A549 (cell line): ENCODE results near the gene MAL. TPM values are rescaled to one million over a fixed set of nuclear protein-coding genes. Genes with fewer than 3 reads are reported as not detected.

Experiments
- ATAC-seq, 2 experiments: fragments of 200-7000 bp in 1 of 2; fragments of >200 bp in 1 of 2; cut with Nextera tagmentation in 1 of 2; cut with Tn5 transposase in 1 of 2; 3 replicates each; pipeline versions ENCODE4 v1.8.0 to v1.9.1; 2018 to 2020; ENCODE audit warnings: mild to moderate bottlenecking in 1 of 2, moderate library complexity in 1 of 2
- CTCF ChIA-PET: fragments of 300-600 bp; sonication (Branson Sonifier 250); formaldehyde crosslinking; extraction: SDS; loops from one replicate; lab custom pipeline; 2021; ENCODE audit warnings: antibody characterized with exemption, inconsistent platforms; lab: Yijun Ruan, JAX
- POLR2A ChIA-PET: fragments of 350-600 bp; formaldehyde crosslinking; extraction: SDS; loops from one replicate; lab custom pipeline; 2021; ENCODE audit warnings: antibody characterized with exemption, inconsistent platforms; lab: Yijun Ruan, JAX
- DNase-seq, 2 experiments: peaks; one replicate each; pipeline versions ENCODE4 v3.0.0 to v3.0.0-alpha.2; 2011 to 2016; ENCODE audit warnings: low read depth in 1 of 2, low spot score in 1 of 2
- FAIRE-seq: peaks from 2 replicates; lab custom pipeline; 2011; peaks lifted over from hg19 to GRCh38; lab: Jason Lieb, UNC
- H3K27ac ChIP-seq, 2 experiments: fragments of >200 bp; sonication (Bioruptor Twin); formaldehyde crosslinking; 3 replicates each; pipeline ENCODE4 v1.5.1; 2016 to 2017
- H3K4me1 ChIP-seq: fragments of >200 bp; sonication (Bioruptor Twin); formaldehyde crosslinking; 3 replicates; pipeline ENCODE4 v1.6.1; 2016
- H3K4me2 ChIP-seq: fragments of >200 bp; sonication (Bioruptor Twin); formaldehyde crosslinking; 3 replicates; pipeline ENCODE4 v1.6.1; 2016
- H3K4me3 ChIP-seq: fragments of >200 bp; sonication (Bioruptor Twin); formaldehyde crosslinking; 3 replicates; pipeline ENCODE4 v1.5.1; 2016
- H3K9me3 ChIP-seq: fragments of >200 bp; sonication (Bioruptor Twin); formaldehyde crosslinking; 3 replicates; pipeline ENCODE4 v1.6.1; 2016
- CBX8 ChIP-seq: fragments of 200-600 bp; sonication (generic); IDR thresholded peaks from 2 replicates; pipeline ENCODE4 v1.6.1; 2016
- FOSL2 ChIP-seq, 2 experiments: fragments of 450-650 bp in 1 of 2; fragments of >200 bp in 1 of 2; sonication (Bioruptor Twin) in 1 of 2; formaldehyde crosslinking; IDR thresholded peaks; 2 replicates each; pipeline versions ENCODE4 v1.5.0 to v1.6.1; 2016 to 2020; ENCODE audit warnings: mild to moderate bottlenecking in 1 of 2, moderate library complexity in 1 of 2
- GATA3 ChIP-seq: IDR thresholded peaks from 2 replicates; pipeline ENCODE4 v1.6.1; 2012; ENCODE audit warnings: borderline replicate concordance
- HOXB5 ChIP-seq: fragments of 250-450 bp; sonication (Bioruptor Pico); IDR thresholded peaks from 2 replicates; pipeline ENCODE4 v1.5.0; 2020; ENCODE audit warnings: mild to moderate bottlenecking, moderate library complexity
- JUNB ChIP-seq: fragments of >200 bp; sonication (Bioruptor Twin); formaldehyde crosslinking; IDR thresholded peaks from 2 replicates; pipeline ENCODE4 v1.6.1; 2016
- KDM5A ChIP-seq: fragments of 200-600 bp; sonication (generic); IDR thresholded peaks from 2 replicates; pipeline ENCODE4 v1.6.1; 2016; ENCODE audit warnings: antibody characterized with exemption, mild to moderate bottlenecking
- MAFK ChIP-seq: fragments of 450-650 bp; IDR thresholded peaks from 2 replicates; pipeline ENCODE4 v1.6.1; 2014; ENCODE audit not compliant: partially characterized antibody
- MAZ ChIP-seq: fragments of 150-350 bp; IDR thresholded peaks from 2 replicates; pipeline ENCODE4 v1.6.1; 2014; ENCODE audit warnings: antibody characterized with exemption, low read depth, low read length, borderline replicate concordance
- MYC ChIP-seq: IDR thresholded peaks from 2 replicates; pipeline ENCODE4 v1.6.1; 2012; ENCODE audit warnings: mild to moderate bottlenecking, inconsistent platforms, low read length, improper control_type of control experiment, borderline replicate concordance
- POLR2A ChIP-seq: IDR thresholded peaks from 2 replicates; pipeline ENCODE4 v1.6.1; 2012; ENCODE audit warnings: mild to moderate bottlenecking, low read length
- POLR2AphosphoS2 ChIP-seq: conservative IDR thresholded peaks from 2 replicates; pipeline ENCODE4 v1.6.1; 2012; ENCODE audit warnings: low read length, improper control_type of control experiment, inconsistent platforms
- RARB ChIP-seq: fragments of 250-450 bp; sonication (Bioruptor Pico); IDR thresholded peaks from 2 replicates; pipeline ENCODE4 v1.8.0; 2021; ENCODE audit warnings: mild to moderate bottlenecking, moderate library complexity
- RFX5 ChIP-seq: fragments of 450-650 bp; IDR thresholded peaks from 2 replicates; pipeline ENCODE4 v1.7.1; 2014; ENCODE audit warnings: antibody characterized with exemption, mild to moderate bottlenecking, moderate library complexity
- TP53 ChIP-seq: fragments of 250-450 bp; sonication (Bioruptor Pico); IDR thresholded peaks from 2 replicates; pipeline ENCODE4 v1.5.0; 2021; ENCODE audit warnings: mild to moderate bottlenecking, moderate library complexity
- ZNF302 ChIP-seq: fragments of 250-450 bp; sonication (Bioruptor Pico); IDR thresholded peaks from 2 replicates; pipeline ENCODE4 v1.9.0; 2021; ENCODE audit warnings: inconsistent platforms, mild to moderate bottlenecking, moderate library complexity
- WGBS: methylation state at CpG from one replicate; pipeline ENCODE4 v1.1.6; 2017; ENCODE audit errors: missing lambda C conversion rate; 5-methylcytosine and 5-hydroxymethylcytosine counted together
- polyA plus RNA-seq, 4 experiments: library from polyadenylated mRNA; depleted of rRNA in 3 of 4; stranded (reverse); fragments of >200 nt; fragmentation: RNase III in 1 of 4; extraction: RNeasy Plus Mini Kit Qiagen cat#74134 plus additional on column Dnase treatment in 1 of 4; gene quantifications; 2 replicates in 3 of 4; 3 replicates in 1 of 4; pipeline ENCODE4 v1.2.3, GENCODE V29; 2011 to 2017
- TF ChIP-seq, protein P1 (sequence below): fragments of 250-450 bp; sonication (Bioruptor Pico); IDR thresholded peaks from 2 replicates; pipeline ENCODE4 v1.5.0; 2020; ENCODE audit warnings: low read depth, mild to moderate bottlenecking, moderate library complexity
- TF ChIP-seq, protein P2 (sequence below): fragments of >200 bp; sonication (Bioruptor Twin); formaldehyde crosslinking; IDR thresholded peaks from 2 replicates; pipeline ENCODE4 v1.6.1; 2016
- TF ChIP-seq, protein P3 (sequence below): fragments of 200-600 bp; sonication (generic); IDR thresholded peaks from 2 replicates; pipeline ENCODE4 v1.6.1; 2016; ENCODE audit warnings: antibody characterized with exemption, mild to moderate bottlenecking, moderate library complexity
- TF ChIP-seq, protein P4 (sequence below): fragments of 450-650 bp; IDR thresholded peaks from 2 replicates; pipeline ENCODE4 v1.6.1; 2014; ENCODE audit warnings: antibody characterized with exemption
- TF ChIP-seq, protein P5 (sequence below): fragments of >200 bp; sonication (Bioruptor Twin); formaldehyde crosslinking; IDR thresholded peaks from 3 replicates; pipeline ENCODE4 v1.6.1; 2016
- TF ChIP-seq, protein P6 (sequence below): fragments of 150-350 bp; IDR thresholded peaks from 2 replicates; pipeline ENCODE4 v1.6.1; 2014; ENCODE audit warnings: low read depth, mild to moderate bottlenecking, low read length

The MAL gene
- polyA plus RNA-seq, 2 of the 4 experiments (the other 2 are of a cell fraction), result not detected

DNA sequence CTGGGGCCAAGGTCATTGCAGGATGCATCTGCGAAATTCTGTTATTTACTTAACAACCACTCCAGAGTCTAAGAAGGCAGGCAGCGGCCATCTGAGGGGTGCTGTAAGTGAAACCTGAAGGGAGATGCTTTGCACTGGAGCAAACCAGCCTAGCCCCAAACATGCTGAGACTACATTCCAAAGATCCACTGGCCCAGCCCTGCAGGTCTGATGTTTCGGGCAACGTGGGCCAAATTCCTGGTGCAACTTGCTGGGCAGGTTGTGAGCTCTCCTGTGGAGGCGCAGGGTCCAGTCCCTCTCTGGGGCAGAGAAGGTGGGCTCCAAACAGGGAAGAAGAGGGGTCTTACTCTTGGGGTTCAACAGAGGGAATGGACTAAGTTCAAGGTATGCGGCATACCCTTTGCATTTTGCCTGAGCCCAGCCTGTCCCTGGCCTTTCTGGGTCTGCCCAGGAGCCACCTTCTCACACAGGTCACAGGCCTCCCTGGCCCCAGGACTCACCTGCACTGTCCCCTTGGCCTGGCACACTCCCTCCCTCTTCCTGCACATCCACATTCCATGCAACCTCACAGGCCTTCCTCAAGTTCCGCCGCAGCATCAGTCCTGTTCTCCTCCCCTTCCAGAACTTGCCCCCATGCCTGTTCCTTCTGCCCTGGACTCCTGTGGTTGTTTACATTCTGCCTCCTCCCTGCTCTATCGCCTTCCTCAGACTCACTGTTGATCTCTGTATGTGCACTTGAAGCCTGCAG, 5.1 kb upstream of the MAL start:
- Histone ChIP-seq H3K9me3 (no peaks in the 10 kb centered on the region), H3K27ac (no peak overlapping the region), H3K4me2 (no peak overlapping the region), H3K4me3 (no peak overlapping the region), H3K4me1 (no peaks in the 10 kb centered on the region)
- ATAC-seq (no peak), DNase-seq (no peak), FAIRE-seq (no peak)
- no peak for TF ChIP-seq FOSL2 (IDR thresholded peaks at IDR 0.05)
- no peak for TF ChIP-seq FOSL2 (CRISPR knock-in tag; IDR thresholded peaks at IDR 0.05)
- no peak for TF ChIP-seq MAFK
- TF ChIP-seq JUNB, result no peak
- TF ChIP-seq POLR2A, result no peak
- TF ChIP-seq, protein P1, sequence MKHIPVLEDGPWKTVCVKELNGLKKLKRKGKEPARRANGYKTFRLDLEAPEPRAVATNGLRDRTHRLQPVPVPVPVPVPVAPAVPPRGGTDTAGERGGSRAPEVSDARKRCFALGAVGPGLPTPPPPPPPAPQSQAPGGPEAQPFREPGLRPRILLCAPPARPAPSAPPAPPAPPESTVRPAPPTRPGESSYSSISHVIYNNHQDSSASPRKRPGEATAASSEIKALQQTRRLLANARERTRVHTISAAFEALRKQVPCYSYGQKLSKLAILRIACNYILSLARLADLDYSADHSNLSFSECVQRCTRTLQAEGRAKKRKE (CRISPR knock-in tag), result no peak
- TF ChIP-seq, protein P2, sequence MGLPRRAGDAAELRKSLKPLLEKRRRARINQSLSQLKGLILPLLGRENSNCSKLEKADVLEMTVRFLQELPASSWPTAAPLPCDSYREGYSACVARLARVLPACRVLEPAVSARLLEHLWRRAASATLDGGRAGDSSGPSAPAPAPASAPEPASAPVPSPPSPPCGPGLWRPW, result no peak
- no peak for TF ChIP-seq MAZ
- no peak for TF ChIP-seq GATA3
- TF ChIP-seq RARB (CRISPR knock-in tag), result no peak
- TF ChIP-seq RFX5, result no peak
- TF ChIP-seq POLR2AphosphoS2, result no peak
- POLR2A ChIA-PET, result no interaction called here
- CTCF ChIA-PET, result interaction anchor here (1.0 to 1.3 kb wide), 2 partner anchors 10 to 101 kb away, joined by 3 read pairs; partner anchors contain the start of gene MRPS5
- WGBS, result 79% methylated on average over 9 of the region's 9 CpGs

DNA sequence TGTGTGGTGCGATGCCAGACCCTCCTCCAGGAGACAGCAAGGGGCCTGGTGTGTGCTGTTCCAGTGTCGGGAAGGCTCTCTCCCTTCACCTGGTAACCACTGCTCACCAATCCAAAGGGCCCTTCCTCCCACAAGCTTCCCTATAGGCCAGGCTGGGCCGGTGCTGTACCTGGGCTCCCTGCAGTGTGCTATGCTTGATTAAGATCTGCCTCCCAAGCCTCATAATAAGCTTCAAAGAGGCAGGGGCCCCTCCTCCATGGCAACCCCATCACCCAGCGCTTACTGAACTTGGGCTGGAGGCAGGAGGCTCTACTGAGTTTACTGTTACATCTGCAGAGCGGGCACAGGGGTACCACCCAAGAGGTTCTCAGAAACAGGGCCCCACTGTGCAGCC, 4.5 kb upstream of the MAL start:
- Histone ChIP-seq H3K4me2 (no peak overlapping the region), H3K9me3 (no peaks in the 10 kb centered on the region), H3K27ac (no peak overlapping the region), H3K4me1 (no peaks in the 10 kb centered on the region), H3K4me3 (no peak overlapping the region)
- FAIRE-seq (no peak), ATAC-seq (no peak), DNase-seq (no peak)
- CTCF ChIA-PET, result interaction anchor here (1.0 to 2.3 kb wide), 3 partner anchors 10 to 101 kb away, joined by 3 to 5 read pairs (median 3); partner anchors contain the start of gene MRPS5
- POLR2A ChIA-PET, result no interaction called here
- no peak for TF ChIP-seq HOXB5 (CRISPR knock-in tag)
- no peak for TF ChIP-seq MYC
- TF ChIP-seq, protein P3, sequence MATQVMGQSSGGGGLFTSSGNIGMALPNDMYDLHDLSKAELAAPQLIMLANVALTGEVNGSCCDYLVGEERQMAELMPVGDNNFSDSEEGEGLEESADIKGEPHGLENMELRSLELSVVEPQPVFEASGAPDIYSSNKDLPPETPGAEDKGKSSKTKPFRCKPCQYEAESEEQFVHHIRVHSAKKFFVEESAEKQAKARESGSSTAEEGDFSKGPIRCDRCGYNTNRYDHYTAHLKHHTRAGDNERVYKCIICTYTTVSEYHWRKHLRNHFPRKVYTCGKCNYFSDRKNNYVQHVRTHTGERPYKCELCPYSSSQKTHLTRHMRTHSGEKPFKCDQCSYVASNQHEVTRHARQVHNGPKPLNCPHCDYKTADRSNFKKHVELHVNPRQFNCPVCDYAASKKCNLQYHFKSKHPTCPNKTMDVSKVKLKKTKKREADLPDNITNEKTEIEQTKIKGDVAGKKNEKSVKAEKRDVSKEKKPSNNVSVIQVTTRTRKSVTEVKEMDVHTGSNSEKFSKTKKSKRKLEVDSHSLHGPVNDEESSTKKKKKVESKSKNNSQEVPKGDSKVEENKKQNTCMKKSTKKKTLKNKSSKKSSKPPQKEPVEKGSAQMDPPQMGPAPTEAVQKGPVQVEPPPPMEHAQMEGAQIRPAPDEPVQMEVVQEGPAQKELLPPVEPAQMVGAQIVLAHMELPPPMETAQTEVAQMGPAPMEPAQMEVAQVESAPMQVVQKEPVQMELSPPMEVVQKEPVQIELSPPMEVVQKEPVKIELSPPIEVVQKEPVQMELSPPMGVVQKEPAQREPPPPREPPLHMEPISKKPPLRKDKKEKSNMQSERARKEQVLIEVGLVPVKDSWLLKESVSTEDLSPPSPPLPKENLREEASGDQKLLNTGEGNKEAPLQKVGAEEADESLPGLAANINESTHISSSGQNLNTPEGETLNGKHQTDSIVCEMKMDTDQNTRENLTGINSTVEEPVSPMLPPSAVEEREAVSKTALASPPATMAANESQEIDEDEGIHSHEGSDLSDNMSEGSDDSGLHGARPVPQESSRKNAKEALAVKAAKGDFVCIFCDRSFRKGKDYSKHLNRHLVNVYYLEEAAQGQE, result no peak
- TF ChIP-seq, protein P4, sequence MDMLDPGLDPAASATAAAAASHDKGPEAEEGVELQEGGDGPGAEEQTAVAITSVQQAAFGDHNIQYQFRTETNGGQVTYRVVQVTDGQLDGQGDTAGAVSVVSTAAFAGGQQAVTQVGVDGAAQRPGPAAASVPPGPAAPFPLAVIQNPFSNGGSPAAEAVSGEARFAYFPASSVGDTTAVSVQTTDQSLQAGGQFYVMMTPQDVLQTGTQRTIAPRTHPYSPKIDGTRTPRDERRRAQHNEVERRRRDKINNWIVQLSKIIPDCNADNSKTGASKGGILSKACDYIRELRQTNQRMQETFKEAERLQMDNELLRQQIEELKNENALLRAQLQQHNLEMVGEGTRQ, result no peak
- TF ChIP-seq, protein P5, sequence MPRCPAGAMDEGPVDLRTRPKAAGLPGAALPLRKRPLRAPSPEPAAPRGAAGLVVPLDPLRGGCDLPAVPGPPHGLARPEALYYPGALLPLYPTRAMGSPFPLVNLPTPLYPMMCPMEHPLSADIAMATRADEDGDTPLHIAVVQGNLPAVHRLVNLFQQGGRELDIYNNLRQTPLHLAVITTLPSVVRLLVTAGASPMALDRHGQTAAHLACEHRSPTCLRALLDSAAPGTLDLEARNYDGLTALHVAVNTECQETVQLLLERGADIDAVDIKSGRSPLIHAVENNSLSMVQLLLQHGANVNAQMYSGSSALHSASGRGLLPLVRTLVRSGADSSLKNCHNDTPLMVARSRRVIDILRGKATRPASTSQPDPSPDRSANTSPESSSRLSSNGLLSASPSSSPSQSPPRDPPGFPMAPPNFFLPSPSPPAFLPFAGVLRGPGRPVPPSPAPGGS, result no peak
- TF ChIP-seq, protein P6, sequence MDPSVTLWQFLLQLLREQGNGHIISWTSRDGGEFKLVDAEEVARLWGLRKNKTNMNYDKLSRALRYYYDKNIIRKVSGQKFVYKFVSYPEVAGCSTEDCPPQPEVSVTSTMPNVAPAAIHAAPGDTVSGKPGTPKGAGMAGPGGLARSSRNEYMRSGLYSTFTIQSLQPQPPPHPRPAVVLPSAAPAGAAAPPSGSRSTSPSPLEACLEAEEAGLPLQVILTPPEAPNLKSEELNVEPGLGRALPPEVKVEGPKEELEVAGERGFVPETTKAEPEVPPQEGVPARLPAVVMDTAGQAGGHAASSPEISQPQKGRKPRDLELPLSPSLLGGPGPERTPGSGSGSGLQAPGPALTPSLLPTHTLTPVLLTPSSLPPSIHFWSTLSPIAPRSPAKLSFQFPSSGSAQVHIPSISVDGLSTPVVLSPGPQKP, result no peak
- TF ChIP-seq ZNF302 (CRISPR knock-in tag), result no peak
- no peak for TF ChIP-seq KDM5A
- TF ChIP-seq TP53, result no peak
- TF ChIP-seq CBX8, result no peak
- 48% methylated on average over 4 of the region's 5 CpGs for WGBS
